NCI-H774 (cell line): ENCODE data around the gene GNG2.
A peak's percentile ranks its signal among the peaks of the same experiment; 100 is the strongest.

Experiments
- DNase-seq: peaks from one replicate; lab custom pipeline; 2025; lab: John Stamatoyannopoulos, UW

GNG2 gene

GRCh38 chr14:51856792-51857296 lies 3.6 kb upstream of the GNG2 start:
- no peak for DNase-seq

- DNase-seq = no peak
Measured at GRCh38 chr14:51859131-51859530, 1.3 kb upstream of the GNG2 start.

DNA sequence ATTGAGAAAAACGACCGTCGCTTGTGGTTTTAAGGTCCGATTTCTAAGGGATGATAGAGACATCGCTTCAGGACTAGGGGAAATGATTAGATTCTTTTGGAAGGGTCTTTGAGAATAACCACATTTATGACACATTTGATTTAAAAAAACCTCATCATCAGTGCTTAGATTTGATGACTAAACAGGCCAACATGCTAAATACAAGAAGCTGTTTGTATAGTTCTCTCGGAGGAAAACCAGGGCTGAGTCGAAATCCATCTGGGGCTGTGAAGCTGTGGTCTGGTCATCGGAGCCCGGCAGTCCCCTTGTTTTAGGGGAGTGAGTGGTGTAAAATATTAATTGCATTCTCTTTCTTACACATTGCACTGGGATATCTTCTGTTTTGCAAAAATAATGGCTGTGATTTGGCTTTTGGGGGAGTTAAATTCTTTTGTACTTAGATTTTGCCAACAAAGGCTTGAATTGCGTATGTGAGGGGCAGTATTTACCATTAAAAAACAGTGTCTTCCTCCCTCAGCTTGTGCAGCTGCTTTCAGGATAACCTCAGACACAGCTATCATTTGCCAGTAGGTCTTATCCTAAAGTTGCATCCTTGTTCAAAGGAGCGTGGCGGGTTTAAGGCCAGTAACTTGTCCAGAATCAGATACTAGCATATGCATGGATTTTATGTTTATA lies 550 bp downstream of the GNG2 start:
- DNase-seq = no peak

- DNase-seq = no peak
Measured at GRCh38 chr14:51862176-51862796, 1.9 kb downstream of the GNG2 start.

GRCh38 chr14:51862860-51863259 lies 2.4 kb downstream of the GNG2 start:
- DNase-seq = no peak

DNA sequence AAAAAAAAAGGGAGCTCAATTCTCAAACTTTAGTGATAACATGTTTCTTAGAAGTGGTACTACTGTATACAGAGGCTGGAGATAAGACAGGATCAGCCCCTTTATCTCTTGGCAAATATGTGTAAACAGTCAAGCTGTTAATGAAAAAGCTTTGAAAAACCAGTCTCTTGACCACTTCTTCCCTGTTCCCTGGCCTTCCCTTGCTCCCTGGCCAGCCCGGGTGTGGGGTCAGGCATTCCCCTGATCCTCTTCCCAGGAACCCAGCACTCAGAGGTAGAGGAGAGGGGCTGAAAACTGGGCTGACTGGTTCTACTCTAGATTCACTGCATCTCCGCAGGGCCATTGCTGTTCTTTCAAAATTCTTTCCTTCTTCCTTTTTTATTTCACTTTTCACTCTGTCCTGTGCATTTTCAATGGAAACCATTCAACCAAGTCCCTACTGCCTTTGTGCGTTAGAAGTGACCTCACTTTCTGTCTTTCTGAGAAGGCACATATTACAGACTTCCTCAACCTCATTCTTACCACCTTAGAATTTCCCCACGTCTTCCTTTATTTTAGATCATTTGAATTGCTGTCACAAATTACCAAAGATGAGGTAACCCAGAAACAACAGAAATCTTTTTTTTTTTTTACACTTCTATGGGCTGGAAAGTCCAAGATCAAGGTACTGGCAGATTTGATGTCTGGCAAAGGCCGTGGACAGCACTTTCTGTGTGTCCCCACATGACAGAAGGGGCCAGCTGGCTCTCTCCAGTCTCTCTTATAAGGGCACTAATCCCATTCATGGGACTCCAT lies 5.7 kb downstream of the GNG2 start:
- no peak for DNase-seq

DNA sequence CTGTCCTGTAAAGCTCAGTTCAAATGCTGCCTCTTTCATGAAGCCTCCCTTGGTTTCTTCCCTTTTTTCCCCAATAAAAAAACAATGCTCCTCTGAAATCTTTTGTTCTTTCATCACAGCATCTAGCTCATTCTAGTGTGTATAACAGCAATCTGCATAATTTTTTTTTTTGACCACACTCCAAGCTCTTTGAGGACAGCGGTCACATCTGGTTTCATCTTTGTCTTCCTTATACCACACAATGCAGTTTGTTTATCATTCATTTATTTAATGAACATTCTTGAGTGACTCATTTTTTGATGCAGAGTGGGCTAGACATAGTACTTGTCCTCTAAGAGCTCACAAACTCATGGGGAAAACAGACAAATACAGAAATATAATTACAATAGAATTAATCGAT lies 7.3 kb downstream of the GNG2 start:
- no peak for DNase-seq

GRCh38 chr14:51868405-51868804 lies 8.0 kb downstream of the GNG2 start:
- no peak for DNase-seq

DNA sequence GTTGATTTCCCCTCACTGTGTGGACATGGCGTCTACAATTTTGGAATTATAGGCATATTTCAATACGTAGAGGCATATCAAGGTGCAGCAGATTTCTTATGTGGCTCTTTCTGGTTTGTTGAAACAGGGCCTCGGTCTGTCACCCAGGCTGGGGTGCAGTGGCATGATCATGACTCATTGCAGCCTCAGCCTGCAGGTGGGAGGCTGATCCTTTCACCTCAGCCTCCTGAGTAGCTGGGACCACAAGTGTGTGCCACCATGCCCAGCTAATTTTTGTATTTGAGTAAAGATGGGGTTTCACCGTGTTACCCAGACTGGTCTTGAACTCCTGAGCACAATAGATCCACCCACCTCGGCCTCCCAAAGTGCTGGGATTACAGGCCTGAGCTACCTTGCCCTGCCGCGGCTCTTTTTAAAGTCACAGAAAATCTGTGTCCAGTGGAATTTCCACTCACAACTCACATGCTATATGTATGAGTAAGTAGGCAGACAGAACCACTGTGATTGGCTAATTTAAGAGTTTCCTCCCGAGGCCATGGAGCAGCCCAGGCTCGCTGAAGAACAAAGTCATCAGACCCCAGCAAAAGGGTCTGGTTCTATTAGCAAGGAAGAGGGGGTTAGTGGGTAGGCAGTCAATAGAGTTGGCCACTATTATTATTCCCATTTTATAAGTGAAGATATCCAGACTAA lies 9.1 kb downstream of the GNG2 start:
- no peak for DNase-seq

GRCh38 chr14:51870606-51871005 lies 10.2 kb downstream of the GNG2 start:
- no peak for DNase-seq

- DNase-seq = no peak
Measured at GRCh38 chr14:51871846-51872245, 11.4 kb downstream of the GNG2 start.

DNA sequence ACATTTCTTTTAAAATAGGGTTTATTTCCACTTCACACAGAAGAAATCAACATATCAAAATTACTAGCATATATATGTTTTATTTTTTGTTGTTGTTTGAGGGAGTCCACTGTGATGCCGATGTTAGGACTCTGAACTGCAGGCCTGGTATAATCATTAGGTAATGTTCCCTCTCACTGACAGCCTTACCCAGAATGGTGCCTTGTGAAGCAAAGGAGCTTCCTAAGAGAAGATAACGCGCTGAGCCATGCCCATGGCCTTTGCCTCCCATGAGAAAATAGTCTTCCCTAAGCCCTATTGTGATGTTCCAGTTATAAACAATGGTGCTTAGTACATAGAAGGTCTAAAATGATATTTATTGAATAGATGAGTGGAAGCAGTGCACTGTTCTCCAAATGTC lies 12.0 kb downstream of the GNG2 start:
- DNase-seq = no peak

DNA sequence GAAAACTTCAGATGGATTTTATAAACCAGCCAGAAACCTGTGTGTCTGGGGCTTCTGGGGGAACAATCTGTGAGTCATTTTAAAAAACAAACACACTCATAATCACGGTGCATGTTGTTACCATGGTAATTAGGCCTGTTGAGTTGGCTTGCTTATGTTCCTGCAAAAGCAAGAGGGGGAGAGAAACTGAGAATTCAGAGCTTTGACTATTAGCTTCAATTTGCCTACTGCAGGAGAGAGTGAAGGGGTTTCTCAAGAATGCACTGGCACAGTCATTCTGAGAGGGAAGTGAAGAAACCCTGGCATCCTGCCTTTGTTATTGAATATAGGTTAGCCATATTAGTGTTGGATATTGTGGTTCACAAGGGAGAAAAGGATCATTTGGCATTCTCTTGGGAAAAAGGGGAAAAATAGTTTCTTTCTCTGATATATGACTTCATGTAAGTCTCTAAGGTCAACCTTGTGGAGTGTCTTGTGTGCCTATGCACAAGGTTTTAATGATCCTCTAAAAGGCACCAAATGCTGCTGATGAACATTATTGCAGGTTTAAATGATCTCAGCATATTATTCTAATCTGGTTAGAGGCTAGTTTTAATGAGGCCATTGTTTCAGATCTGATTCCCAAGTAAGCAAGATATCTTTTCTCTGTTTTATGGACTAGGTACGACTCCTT lies 12.9 kb downstream of the GNG2 start:
- DNase-seq = peak; percentile 84

DNA sequence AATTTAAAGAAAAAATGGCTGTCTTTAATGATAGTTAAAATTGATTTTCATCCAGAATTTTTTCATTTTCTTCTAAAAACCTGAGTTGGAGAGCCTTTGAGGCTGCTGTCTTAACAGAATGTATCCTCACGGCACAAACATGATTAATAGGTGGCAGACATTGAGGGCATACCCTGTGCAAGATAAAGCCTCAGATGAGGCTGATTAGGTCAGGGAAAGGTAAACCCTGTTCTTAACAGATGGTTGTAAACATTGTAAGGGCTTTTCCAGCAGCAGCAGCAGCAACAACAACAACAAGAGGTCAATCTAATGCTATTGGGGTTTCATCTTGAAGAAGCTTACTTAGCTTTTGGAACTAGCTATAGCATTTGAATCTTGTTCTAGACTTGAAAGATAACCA lies 17.4 kb downstream of the GNG2 start:
- DNase-seq = no peak

DNA sequence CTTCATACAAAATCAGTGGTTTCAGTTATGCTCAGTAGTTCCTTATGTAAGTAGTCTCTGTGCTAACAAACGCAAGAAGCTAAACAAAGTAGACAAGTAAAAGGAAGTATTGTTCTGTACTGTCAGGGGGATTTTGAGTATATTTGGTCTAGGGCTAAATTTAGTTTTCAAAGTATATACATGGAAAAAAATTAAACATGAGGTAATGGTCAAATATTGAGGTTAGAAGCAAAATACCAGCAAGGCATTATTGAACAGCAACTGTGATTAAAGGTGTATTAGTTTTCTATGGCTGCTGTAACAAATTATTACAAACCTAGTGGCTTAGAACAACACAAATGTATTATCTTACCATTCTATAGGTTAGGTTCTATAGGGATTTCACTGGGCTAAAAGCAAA lies 18.8 kb downstream of the GNG2 start:
- no peak for DNase-seq

DNA sequence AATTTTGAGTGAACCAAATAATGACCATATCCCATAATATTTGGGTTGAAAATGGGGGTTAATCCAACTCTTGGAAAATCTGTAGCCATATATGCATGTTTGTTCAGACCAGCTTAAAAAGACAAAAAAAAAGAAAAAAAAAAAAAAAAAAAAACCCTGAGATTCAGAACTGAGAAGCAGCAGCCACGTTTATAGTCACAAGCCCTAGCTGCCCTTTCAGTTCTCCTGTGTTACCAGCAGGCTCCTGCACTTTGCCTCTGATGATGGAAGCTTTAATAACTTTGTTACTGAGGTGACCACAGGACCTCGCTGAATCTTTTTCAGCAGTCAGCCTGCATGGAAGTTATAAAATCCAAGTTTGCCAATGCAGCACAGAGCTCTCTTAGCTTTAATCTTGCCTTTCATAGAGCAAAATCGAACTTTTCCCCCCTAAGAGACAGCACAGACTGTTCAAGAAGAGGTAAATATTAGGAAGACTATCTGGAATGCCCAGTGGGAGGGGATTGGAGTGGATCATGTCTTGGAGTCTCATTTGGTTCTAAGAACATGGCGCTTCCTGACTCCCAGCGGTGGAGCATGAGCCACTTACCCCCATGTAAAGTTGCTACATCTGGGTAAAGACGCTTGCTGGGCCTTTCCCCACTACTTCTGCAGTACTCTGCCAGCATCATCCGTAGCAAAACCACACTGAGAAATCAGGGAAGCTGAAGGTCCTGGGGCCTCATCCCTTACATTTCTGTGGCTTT lies 20.6 kb downstream of the GNG2 start:
- DNase-seq = no peak

GRCh38 chr14:51881636-51882035 lies 21.2 kb downstream of the GNG2 start:
- DNase-seq = no peak

GRCh38 chr14:51883232-51883631 lies 22.8 kb downstream of the GNG2 start:
- no peak for DNase-seq

DNA sequence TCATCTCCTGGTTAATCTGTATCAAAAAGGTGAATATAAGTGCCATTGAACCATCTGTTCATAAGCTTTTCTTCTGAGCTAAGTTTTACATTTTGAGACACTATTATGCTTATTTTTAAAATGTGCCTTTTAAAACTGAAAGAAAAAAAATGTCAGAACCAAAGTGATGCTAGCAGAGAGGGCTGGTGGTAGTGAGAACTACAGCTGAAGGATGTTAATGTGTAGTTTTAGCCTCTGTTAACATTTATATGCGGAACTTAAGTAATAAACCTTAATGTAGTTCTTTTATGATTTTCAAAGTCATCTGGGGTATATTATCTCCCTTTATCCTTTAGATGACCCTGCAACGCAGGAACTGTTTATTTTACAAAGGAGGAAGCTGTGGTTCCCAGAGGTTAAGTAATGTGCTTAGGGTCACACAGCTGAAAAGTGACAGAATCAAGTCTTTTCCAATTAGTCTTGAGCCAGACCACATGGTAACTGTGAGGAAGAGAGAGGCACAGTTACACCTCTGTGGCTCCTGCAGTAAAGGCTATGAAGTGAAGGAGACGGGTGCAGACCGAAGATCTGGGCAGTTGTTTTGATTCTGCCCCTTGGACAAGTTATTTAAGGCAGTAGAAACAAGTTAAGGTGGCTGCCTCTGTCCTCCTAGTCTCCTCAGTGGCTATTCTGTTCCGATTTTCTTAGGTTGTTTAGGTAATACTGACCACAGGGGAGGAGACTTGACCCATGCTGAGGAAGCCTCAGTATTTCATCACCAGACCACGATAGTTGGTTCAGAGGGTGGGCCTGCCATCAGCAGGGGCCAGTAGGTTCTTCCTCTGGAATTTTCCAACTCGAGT lies 23.9 kb downstream of the GNG2 start:
- DNase-seq = no peak

- DNase-seq = no peak
Measured at GRCh38 chr14:51889851-51890250, 29.4 kb downstream of the GNG2 start.
